ENCODE data around the gene SARS2. TPM values are rescaled to one million over a fixed set of nuclear protein-coding genes. Genes with fewer than 3 reads are reported as not detected.

SARS2 gene
- polyA plus RNA-seq, 3 donors, result 8.1 to 21.9 (median 8.3) TPM

DNA sequence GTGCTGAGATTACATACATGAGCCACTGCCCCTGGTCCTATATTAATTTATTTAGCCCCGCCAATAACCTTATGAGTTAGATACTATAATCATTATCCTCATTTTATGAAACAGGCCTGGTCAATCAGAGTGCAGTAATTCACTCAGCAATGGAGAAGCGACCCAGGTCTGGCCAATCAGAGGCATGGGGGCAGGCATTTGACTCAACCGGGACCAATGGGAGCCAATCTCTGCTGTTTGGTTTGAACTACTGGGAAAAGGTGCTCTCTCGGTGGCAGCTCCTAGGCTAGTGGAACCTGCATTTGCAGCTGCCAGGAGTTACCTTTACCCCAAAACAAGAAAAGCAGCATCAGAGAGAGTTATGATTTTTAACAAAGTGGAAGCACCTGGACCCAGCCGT, 37.7 kb downstream of the SARS2 start:
- no peak overlapping the region for H3K27ac ChIP-seq (ENCODE audit: low read depth in 1 of 2, low read length in 2 of 2)
- H3K9me3 ChIP-seq (replicated peaks in 1 of 2; ENCODE audit: control insufficient read depth in 1 of 2, insufficient read depth in 1 of 2, low read length in 2 of 2), result no peaks in the 10 kb centered on the region
- no peak overlapping the region for H3K4me3 Mint-ChIP-seq
- peaks cover 38 to 53% of the 10 kb centered on the region in 2 donors for H3K36me3 Mint-ChIP-seq
- no peak overlapping the region for H2AFZ ChIP-seq (ENCODE audit: insufficient read depth, low read depth, low read length, poor library complexity, severe bottlenecking)
- H3K9me3 Mint-ChIP-seq, result no peaks in the 10 kb centered on the region
- H3K27me3 Mint-ChIP-seq (ENCODE audit: low read depth in 3 of 3), result peaks cover 0 to 3% (median 0%) of the 10 kb centered on the region in 3 donors
- TF ChIP-seq, protein P1, sequence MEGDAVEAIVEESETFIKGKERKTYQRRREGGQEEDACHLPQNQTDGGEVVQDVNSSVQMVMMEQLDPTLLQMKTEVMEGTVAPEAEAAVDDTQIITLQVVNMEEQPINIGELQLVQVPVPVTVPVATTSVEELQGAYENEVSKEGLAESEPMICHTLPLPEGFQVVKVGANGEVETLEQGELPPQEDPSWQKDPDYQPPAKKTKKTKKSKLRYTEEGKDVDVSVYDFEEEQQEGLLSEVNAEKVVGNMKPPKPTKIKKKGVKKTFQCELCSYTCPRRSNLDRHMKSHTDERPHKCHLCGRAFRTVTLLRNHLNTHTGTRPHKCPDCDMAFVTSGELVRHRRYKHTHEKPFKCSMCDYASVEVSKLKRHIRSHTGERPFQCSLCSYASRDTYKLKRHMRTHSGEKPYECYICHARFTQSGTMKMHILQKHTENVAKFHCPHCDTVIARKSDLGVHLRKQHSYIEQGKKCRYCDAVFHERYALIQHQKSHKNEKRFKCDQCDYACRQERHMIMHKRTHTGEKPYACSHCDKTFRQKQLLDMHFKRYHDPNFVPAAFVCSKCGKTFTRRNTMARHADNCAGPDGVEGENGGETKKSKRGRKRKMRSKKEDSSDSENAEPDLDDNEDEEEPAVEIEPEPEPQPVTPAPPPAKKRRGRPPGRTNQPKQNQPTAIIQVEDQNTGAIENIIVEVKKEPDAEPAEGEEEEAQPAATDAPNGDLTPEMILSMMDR (IDR thresholded peaks at IDR 0.05), result no peak
- intact Hi-C loops (cut with micrococcal nuclease), result loop anchor here in 1 of 2 donors (10.0 kb wide), 1 partner anchor 128 kb away; no protein-coding TSS in a partner anchor
- peaks cover 5% of the 10 kb centered on the region for H4K20me1 ChIP-seq (ENCODE audit: insufficient read depth, low read length)
- H3K79me2 ChIP-seq (ENCODE audit: insufficient read depth, low read length), result peaks cover 6% of the 10 kb centered on the region
- H3K4me1 ChIP-seq (ENCODE audit: control insufficient read depth in 1 of 2, insufficient read depth in 2 of 2, low read length in 2 of 2), result no peaks in the 10 kb centered on the region
- no peak for DNase-seq
- H3K27ac Mint-ChIP-seq, result no peak overlapping the region
- H3K4me1 Mint-ChIP-seq, result peaks cover 6% of the 10 kb centered on the region
- no peak overlapping the region for H3K4me3 ChIP-seq (replicated peaks in 1 of 3; ENCODE audit: low read depth in 2 of 3, low read length in 3 of 3)
- no peak overlapping the region for H3K9ac ChIP-seq (ENCODE audit: insufficient read depth, low read length, poor library complexity, severe bottlenecking)
- H3K36me3 ChIP-seq (replicated peaks in 1 of 2; ENCODE audit: control insufficient read depth in 1 of 2, insufficient read depth in 2 of 2, low read length in 2 of 2), result peaks cover 41 to 52% of the 10 kb centered on the region in 2 donors
- 87% methylated on average over 3 of the region's 5 CpGs for WGBS (ENCODE audit: insufficient coverage)
- H3K4me2 ChIP-seq (replicated peaks; ENCODE audit: extremely low read depth, low read length, poor library complexity, severe bottlenecking), result no peak overlapping the region
- H3K27me3 ChIP-seq (ENCODE audit: control insufficient read depth in 2 of 2, insufficient read depth in 2 of 2, low read length in 2 of 2), result no peaks in the 10 kb centered on the region

DNA sequence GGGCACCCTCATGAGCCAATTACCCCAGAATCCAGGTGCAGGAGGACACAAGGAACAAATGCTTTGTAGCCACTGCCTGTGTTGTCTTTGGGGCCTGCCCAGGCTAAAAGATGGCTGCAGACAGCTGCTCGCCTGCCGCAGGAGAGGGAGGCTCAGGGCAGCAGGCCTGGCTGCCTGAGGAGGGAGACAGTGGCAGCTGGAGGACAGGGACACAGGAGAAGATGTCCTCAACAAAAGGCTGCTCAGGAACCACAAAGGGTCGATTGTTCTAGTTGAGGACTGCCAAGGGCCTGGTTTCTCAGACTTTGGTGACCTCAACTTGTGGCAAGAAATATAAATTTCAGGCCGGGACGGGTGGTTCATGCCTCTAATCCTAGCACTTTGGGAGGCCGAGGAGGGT, 38.8 kb downstream of the SARS2 start:
- H4K20me1 ChIP-seq (ENCODE audit: insufficient read depth, low read length), result peaks cover 5% of the 10 kb centered on the region
- no peak overlapping the region for H3K9ac ChIP-seq (ENCODE audit: insufficient read depth, low read length, poor library complexity, severe bottlenecking)
- H3K27me3 ChIP-seq (ENCODE audit: control insufficient read depth in 2 of 2, insufficient read depth in 2 of 2, low read length in 2 of 2), result no peaks in the 10 kb centered on the region
- H3K36me3 ChIP-seq (replicated peaks in 1 of 2; ENCODE audit: control insufficient read depth in 1 of 2, insufficient read depth in 2 of 2, low read length in 2 of 2), result peaks cover 41 to 56% of the 10 kb centered on the region in 2 donors
- Mint-ChIP-seq H3K27ac (no peak overlapping the region), H3K9me3 (no peaks in the 10 kb centered on the region), H3K4me1 (no peaks in the 10 kb centered on the region), H3K36me3 (peaks cover 35 to 55% of the 10 kb centered on the region in 2 donors), H3K27me3 (ENCODE audit: low read depth in 3 of 3) (peaks cover 0 to 2% (median 0%) of the 10 kb centered on the region in 3 donors), H3K4me3 (no peak overlapping the region)
- WGBS (ENCODE audit: insufficient coverage), result 96% methylated on average over 6 of the region's 6 CpGs
- H3K4me3 ChIP-seq (replicated peaks in 1 of 3; ENCODE audit: low read depth in 2 of 3, low read length in 3 of 3), result no peak overlapping the region
- no peaks in the 10 kb centered on the region for H3K9me3 ChIP-seq (replicated peaks in 1 of 2; ENCODE audit: control insufficient read depth in 1 of 2, insufficient read depth in 1 of 2, low read length in 2 of 2)
- no peak for DNase-seq
- TF ChIP-seq, protein P1 (IDR thresholded peaks at IDR 0.05), result no peak
- intact Hi-C loops (cut with micrococcal nuclease), result loop anchor here in 1 of 2 donors (10.0 kb wide), 1 partner anchor 127 kb away; no protein-coding TSS in a partner anchor
- no peak overlapping the region for H3K4me2 ChIP-seq (replicated peaks; ENCODE audit: extremely low read depth, low read length, poor library complexity, severe bottlenecking)
- no peak overlapping the region for H3K27ac ChIP-seq (ENCODE audit: low read depth in 1 of 2, low read length in 2 of 2)
- H3K79me2 ChIP-seq (ENCODE audit: insufficient read depth, low read length), result peaks cover 6% of the 10 kb centered on the region
- H2AFZ ChIP-seq (ENCODE audit: insufficient read depth, low read depth, low read length, poor library complexity, severe bottlenecking), result no peak overlapping the region
- H3K4me1 ChIP-seq (ENCODE audit: control insufficient read depth in 1 of 2, insufficient read depth in 2 of 2, low read length in 2 of 2), result no peaks in the 10 kb centered on the region
